Left renal pelvis (tissue), 4 donors: Measurements from ENCODE around the gene ARHGAP27. TPM values are rescaled to one million over a fixed set of nuclear protein-coding genes. Genes with fewer than 3 reads are reported as not detected.
"Not testable (repeated sequence)": the region's sequence is repeated elsewhere in the genome, so short reads cannot be mapped to it uniquely, and the experiment has no call there.

Experiments used
- DNase-seq, 4 donors: peaks; one replicate each; pipeline ENCODE4 v3.0.0-alpha.2; 2013; ENCODE audit warnings: low read depth in 4 of 4, low spot score in 3 of 4
- polyA plus RNA-seq, 4 donors: library from polyadenylated mRNA; unstranded; fragments of 120-200 nt; gene quantifications; one replicate each; pipeline ENCODE4 v1.2.1, GENCODE V29; 2013; ENCODE audit not compliant: insufficient read length in 4 of 4

ARHGAP27 gene
- polyA plus RNA-seq, 4 donors = 9.4 to 20.8 (median 13.5) TPM

DNA sequence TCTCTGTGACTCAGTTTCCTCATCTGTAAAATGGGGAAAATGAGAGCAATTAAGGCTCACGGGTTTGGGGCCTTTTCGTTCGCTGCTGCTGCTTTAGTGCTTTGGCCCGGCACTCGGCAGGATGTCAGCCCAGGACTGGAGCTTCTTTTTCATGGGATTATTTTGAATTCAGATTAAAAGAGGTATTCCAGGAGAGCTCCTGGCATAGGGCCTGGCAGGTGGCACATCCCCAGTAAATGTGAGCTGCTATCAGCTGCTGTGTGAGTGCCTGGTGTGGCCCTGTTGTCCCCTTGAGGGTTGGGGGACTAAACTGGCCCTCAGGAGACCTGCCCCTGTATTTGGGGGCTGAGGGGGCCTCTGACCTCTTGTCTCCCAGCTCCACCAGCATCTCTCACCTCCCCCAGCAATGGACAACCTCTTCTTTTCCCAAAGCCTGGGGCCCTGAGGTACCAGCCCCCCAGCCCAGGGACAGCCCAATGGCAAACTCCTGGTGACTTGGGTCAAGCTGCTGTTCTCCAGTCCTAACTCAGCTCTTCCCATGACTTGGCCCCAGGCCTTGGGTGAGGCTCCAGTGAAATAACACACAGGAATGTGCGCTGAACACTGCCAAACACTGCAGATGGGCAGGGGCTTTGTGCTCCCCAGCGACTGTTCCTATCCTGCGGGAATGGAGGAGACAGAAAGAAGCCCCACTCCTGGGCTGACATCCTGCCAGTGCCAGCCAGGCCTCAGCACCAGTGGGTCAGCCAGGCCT, 14.4 kb upstream of the ARHGAP27 start:
- not testable (repeated sequence) for DNase-seq

DNA sequence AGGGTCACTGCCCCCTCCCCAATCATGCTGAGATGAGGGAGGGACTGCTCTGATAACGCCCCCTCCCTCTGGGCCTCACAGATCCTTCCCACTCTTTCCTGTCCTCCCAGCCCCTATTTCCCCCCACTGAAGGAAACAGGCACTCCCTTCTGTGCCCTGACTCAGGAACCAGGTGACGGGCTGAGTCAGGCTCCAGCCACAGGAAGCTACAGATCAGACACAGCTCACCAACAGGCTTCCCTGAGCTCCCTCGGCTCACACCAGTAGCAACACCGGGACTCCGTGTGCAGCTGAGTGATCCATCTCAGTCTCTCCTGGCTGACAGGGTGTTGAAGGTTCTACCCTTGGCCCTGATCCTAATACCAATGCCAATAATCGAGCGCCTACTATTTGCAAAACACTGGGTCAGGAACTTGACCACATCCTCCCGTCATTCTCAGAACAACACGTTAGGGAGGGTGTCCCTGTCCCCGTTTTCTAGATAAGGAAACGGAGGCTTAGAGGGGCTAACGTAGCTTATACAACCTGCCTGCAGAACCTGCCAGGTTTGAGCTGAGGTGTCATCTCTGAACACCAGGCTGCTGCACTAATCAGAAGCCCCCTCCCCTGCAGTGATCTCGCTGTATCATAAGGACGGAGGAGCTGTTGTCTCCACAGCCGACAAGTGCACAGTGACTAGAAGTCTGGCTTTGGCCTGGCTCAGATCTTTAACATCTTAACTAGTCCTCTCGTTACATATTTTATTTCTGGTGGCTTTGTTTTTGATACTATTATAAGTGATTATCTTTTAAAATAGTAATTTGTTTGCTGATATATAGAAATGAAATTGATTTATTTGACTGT, 13.5 kb upstream of the ARHGAP27 start:
- not testable (repeated sequence) for DNase-seq

DNA sequence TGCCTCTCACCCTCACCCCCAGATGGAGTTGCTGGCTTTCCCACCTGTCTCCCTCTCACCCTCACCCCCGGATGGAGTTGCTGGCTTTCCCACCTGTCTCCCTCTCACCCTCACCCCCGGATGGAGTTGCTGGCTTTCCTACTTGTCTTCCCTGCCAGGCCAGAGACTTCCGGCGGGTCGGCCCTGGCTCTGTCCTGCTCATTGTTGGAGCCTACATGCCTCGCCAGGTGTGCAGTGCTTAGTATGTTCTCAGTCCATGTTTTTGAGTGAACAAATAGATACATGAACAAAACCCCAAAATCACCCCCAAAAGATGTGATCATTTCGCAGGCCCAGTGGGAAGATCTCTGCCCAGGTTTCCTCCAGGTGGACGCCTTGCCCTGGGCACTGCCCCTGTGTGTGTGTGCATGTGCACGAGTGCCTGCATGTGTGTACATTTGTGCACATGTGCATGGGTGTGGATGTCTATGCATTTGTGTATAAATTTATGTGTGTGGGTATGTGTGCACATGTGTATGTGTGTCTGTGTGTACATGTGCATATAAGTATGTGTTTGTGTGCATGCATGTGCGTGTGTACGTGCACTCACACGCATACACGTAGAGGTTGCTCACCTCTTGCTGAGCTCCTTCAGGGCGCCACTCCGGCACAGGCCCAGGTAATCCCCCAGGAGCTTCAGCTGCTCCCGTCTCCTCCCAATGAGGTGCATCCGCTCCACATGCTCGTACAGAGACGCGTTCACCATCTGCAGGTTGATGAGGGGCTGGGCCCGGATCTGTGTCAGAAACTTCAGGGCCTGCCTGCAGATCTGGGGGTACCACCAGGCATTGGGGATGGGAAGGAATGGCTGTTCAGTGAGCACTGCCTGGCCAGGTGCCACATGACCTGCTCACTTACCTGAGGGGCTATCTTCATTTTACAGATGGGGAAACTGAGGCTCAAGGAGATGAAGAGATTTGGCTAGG, 12.5 kb upstream of the ARHGAP27 start:
- DNase-seq = not testable (repeated sequence)

DNA sequence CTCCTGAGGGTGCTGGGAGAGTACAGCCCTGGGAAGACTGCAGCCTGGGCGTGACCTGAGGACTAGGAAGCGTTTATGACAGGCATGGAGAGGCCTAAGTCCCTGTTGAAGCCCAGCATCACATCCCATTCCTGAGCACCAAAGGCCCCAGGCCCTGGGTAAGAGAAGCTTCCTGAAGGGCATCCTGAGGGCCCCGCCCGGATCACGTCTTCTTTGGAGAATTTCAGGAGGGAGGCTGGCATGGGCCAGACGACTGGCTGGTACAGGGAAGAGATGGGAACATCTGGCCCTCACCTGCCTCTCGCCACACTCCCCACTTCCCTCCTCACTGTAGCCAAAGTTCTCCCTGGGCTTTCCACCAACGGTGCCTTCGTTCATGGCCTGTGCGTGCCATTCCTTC, 11.6 kb upstream of the ARHGAP27 start:
- not testable (repeated sequence) for DNase-seq

DNA sequence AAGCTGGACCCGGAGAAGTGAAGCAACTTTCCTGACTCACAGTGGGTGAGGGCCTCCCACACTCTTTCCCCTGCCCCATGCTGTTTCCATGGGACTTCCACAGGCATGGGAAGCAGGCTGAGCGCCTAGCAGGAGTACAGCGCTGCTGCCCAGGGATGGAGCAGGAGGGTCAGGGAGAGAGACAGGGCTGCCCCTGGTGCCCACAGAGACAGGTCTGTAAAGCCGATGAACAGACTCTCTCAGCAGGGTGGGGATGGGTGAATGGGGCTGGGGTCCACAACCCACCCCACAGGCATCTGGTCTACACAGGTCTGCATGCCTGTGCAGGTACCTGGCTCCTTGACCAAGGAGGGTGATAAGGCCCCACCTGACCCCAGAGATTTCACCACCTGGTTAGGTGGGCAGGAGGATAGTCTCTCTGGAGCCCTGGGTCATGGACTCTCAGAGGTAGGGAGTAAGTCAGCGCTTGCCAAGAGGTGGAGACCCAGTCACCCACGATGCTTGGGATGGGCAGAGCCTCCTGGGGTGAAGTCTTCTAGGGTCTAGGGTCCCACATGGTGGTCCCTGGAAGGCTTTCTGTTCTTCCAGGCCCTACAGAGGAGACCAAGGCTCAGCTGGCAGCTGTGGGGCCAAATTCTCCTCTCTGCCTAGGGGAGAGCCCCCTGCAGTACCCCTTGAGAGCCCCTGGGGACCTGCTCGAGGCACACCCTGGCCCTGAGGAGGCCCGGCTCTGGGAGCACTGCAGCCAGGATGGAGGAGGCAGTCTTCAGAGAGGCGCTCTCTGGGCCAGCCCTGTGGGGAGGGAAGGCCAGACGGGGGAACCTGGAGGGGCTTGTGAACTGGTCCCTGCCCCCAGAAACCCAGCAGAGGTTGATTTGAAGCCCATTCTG, 10.9 kb upstream of the ARHGAP27 start:
- not testable (repeated sequence) for DNase-seq

DNA sequence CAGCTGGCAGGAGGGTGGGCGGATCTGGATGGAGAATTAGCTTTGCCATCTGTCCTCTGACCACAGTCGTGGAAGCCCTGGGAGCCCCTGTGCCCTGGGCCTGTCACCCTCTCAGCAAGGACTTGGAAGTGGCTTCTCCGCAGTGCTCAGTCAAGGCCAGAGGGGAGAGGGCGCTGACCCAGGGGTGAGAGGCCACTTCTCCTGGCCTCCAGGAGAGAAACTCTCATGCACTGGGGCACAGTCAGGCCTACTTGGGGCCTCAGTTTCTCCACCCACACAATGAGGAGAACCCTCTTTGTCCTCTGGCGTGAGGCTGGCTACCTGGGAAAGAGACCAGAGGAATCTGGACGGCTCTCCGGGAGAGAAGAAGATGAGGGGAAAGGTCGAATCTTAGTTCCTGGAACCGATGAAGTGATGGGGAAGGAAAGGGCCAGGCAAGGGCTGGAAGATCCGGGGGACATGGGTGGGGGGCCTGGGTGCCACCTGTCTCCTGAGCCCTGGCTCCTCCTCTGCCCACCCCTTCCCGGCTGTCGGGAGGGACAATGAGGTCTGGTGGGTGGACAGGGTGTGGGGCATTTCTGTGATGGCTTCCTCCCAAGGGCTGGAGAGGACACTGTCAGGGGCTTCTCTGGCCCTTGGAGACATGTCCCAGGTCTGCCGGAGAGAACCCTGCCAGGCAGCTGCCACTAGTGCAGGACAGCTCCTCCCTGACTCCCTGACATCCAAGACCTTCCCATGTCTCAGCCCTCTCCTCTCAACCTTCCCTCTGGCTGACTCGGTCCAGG, 9.0 kb upstream of the ARHGAP27 start:
- no peak for DNase-seq

DNA sequence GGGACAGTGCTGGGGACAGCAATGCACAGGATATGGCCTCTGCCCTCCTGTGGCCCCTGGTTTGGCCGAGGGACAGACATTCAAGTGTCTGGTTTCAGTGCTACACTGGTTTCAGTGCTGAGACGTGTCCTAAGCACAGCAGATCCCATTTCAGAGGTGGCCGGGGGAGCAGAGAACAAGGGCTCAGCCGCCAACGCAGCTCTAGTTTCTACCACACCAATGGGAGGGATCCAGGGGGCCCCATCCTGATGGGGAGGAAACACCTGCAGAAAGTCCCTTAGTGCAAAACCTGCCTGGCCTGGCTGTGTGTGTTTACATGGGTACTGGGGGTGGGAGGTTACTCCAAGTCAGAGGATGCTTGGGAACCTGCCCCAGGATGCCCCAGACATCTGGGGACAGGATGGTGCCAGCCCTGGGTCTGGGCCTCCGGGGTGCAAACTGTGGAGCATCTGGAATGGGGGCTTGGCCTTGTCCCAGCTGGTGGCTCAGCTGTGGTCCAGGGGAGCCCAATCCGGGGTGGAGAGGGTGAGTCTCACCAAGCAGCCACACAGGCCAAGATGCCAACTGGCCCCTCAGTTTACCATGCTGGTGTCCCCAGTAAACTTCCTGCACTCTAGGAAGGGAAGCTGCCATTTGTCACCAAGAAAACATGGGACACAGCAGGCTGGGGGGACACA, 8.3 kb upstream of the ARHGAP27 start:
- DNase-seq = peak in 1 of 4 donors; percentile 25

DNA sequence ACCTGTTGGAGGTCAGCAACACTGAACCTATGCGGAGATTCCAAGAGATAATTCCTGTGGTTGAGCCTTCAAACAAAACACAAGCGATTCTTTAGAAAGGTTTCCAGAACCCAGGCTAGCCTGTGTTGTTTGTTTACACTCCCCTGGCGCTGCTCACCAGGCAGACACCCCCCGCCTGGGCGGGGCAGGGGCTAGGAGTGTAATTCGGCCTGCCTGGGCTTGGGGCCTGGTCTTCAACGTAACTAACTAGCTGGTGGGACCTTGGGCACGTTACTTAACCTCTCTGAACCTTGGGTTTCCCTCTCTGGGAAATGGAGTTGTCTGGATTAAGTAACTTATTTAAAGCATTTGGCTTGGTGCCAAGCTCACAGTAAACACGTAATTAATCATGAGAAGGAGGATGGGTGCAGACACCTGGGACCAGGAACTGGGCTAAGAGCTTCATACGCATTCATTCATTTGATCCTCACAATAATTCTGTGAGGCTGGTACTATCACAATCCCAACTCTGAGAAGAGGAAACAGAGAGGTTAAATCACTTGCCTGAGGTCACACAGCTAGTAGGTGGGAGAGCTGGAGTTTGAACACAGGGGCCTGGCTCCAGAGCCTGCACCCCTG, 7.6 kb upstream of the ARHGAP27 start:
- no peak for DNase-seq

DNA sequence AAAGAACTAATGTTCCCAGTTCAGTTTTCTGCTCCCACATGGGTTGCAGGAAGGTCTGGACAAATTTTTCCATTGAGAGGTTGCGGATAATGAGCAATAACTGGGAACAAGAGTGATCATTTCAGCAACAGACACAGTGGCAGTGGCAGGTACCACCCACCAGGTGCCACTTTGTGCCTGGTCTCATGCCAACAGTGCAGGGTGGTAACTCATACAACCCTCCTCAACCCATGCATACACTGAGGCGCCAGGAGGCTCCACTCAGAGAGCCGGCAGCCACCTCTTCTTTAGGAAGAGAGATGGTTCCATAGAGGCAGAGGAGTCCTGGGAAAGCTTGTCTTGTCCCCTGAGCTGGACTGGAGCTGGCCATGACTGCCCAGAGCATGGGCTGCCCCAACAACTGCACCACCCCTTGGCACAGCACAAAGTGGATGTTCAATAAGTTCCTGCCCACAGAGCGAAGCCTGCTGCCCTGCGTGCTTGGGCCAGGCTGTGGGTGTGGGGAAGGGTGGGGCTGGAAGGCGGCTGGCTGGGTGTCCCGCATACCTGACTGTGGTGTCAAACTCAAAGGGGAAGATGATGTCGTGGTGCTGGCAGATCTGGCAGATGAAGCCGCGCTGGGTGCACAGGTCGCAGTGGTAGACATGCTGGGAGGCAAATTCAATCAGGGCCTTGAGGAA, 6.4 kb upstream of the ARHGAP27 start:
- DNase-seq = no peak

DNA sequence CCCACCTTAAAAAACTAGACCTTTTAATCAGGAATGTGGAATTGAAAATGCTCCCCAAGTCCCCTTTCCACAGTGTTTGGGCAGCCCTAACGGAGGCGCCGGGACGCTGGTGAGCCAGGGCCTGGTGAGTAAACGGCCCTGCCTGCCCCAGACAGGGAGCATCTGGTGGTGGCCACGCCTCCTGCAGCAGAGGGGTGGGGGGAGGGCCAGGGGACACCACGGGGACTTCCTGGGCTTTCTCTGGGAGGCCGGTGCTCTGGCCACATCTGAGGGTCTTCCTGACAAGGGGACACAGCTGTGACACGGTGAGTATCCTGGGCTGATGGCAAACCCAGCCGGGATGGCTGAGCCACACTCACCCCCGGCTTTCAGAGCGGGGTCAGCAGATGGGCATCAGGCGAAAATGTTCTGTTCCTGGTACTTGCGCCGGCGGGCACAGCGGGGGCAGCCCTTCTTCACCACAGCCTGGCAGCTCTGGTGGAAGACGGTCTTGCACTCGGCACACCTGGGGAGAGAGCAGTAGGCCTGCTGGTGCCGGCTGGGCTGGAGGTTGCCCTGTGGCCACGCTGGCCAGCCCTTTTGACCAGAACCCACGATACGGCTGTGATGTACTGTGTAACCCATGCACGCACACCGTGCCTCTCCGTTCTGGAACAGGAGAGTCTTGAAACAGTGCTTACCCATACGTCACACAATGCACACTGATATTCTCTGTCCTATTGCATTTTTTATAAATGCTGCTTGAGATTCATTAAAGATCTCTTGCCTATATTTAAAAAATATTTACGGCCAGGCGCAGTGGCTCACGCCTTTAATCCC, 5.0 kb upstream of the ARHGAP27 start:
- DNase-seq = no peak

DNA sequence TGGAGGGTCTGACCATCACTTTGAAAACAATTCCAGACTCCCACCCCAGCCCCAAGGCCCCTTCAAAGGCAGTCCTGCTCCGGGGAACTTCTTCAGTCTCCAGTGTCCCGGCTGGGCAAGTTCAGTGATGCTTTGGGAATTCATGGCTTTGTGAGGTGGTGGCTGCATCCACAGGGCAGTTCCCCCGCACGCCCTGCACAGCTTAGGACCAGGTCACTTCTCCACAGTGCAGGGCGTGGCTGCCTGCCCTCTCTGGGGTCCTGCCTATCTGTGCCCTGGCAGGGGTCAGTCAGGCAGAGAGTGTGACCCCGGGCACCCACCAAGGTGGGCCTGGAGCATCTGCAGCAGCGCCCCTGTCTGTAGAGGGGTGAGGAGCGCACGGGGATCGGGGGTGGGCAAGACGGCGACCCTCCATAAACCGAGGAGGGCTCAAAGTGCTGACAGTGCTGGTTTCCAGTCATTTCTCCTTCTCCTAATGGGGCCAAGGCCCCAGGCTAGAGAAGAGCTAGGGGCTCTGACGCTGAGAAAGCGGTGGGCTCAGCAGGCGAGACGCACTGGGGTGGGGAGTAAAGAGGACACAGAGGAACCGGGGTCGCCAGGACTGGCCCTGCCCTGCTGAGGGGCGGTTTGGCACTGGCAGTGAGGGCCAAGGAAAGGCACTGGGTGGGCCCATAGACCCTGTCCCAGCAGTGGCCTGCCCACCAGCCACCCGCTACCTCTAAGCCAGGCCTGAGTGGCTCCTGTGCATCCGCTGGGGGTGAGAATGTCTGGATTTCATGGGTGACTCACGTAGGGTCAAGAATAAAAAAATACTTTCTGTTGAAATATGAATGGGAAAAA, 4.2 kb upstream of the ARHGAP27 start:
- no peak for DNase-seq

DNA sequence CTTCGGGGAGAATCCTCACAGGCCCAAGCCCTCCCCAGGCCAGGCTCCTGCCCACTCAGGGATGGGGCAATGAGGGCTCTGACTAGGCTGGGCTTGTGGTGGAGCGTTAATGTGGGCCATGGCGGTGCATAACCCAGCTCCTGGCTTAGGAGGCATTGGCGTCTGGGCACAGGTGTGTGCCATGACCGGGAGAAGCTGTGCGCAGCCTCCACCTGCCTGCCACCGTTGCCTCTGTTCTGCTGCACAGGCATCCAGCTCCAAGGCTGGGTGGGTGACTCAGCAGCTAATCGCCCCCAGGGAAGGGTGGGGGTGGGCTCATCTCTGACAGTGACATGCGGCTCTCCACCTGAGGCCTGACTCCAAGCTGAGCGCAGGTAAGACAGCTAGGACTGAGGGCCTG, 3.5 kb upstream of the ARHGAP27 start:
- DNase-seq = no peak

DNA sequence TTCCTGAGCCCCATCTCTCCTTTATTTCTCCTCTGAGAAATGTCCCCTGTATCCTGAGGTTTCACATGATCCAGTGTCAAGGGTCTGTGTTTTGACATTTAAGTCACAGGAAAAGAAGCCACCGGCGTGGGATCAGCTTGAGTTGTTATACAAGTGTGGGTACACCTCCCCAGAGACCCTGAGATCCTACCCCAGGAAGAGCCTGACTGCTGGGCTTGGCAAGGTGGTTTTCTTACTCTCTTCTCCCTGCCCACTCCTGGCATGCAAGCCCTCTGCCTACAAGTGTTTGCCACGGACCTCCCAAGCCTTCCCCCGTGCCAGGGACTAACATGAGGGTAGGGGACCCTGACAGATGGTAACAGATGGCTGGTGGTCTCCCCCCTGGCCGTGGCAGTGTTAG, 2.8 kb upstream of the ARHGAP27 start:
- no peak for DNase-seq

DNA sequence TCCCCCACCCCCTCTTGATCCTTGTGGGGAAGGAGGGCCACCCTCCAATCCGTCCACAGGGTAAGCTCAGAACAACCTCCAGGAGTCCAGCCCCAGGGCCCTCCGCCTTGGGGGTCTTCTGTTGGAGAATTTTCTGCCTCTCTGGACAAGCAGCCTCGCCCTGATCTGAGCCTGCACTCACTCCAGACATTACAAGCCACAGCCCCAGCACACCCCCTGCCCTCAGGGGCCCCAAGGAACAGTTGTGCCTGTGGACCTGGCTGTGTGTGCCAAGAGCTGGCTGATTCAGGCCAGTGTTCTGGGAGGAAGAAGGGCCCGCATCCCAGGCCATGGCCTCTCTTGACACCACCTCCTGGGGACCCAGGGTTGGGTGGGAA, 477 bp upstream of the ARHGAP27 start:
- DNase-seq = no peak

DNA sequence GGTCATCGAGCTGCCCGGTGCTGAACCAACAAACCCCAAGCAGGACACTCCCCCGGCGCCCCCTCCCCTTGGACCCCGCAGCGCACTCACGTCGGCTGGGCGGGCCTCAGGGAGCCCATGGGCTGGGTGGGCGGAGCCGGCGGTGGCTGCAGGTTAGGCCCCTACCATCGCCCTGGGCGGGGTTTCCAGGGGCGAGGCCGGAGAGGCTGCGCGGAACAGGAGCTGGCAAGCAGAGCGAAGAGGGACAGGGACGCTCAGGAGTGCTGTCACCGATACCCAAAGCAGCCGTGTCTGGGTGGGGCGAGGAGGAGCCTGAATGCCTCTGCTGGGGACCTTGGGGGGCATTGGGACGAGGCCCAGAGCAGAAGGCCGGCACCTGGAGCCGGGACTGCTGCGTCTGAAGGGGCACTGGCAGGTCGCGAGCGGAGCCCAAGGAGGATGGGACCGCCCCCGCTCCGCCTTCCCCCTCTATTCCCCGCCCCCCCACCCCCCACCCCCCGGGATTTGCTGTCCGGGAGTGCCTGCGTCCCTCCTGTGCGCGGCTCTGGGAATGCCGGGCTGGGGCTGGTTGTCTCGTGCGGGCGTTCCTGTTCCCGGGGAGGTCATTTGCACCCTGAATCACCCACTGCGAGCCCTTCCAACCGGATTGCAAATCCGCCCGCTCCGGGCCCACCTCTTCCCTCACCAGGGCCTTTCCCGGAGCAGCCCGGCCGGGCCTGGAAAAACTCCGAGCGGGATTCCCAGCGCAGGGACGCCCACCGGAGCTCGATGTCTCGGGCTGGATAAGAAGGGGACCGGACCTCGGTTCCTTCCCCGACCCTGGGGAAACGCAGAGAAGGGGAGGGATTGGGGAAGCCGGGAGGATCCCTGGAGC, 902 bp downstream of the ARHGAP27 start:
- DNase-seq = no peak
